GM21619 (cell line): ENCODE data around the gene ABCB9.

Source experiments
- ATAC-seq: cut with Tn5 transposase; IDR thresholded peaks from one replicate; pipeline ENCODE4 v1.9.1; 2021; ENCODE audit not compliant: unreplicated experiment

ABCB9 gene

GRCh38 chr12:122982963-122983788 is 16.9 kb upstream of the ABCB9 start:
- ATAC-seq: no peak

- ATAC-seq: no peak
Observed at GRCh38 chr12:122982477-122982815, 16.2 kb upstream of the ABCB9 start.

- no peak for ATAC-seq
Observed at GRCh38 chr12:122981587-122982476, 15.6 kb upstream of the ABCB9 start.

GRCh38 chr12:122981036-122981471 is 14.8 kb upstream of the ABCB9 start:
- ATAC-seq: peak; percentile 3

GRCh38 chr12:122980183-122981035 is 14.1 kb upstream of the ABCB9 start, which contains the start of gene ARL6IP4:
Gene ARL6IP4, plus strand, starts transcription at chr12:122980681. Its CDS starts 459 bp downstream, at chr12:122981140.
- peak; percentile 59 for ATAC-seq

- ATAC-seq: peak; percentile 1
Observed at GRCh38 chr12:122979908-122980182, 13.6 kb upstream of the ABCB9 start.

- ATAC-seq: no peak
Observed at GRCh38 chr12:122979001-122979907, 13.0 kb upstream of the ABCB9 start.

GRCh38 chr12:122978507-122978955 is 12.3 kb upstream of the ABCB9 start:
- ATAC-seq: no peak

GRCh38 chr12:122977655-122978392 is 11.6 kb upstream of the ABCB9 start:
- ATAC-seq: no peak

GRCh38 chr12:122977153-122977552 is 10.9 kb upstream of the ABCB9 start:
- no peak for ATAC-seq

GRCh38 chr12:122976648-122976975 is 10.3 kb upstream of the ABCB9 start:
- ATAC-seq: no peak

GRCh38 chr12:122975790-122976647 is 9.8 kb upstream of the ABCB9 start:
- ATAC-seq: no peak

GRCh38 chr12:122974892-122975789 is 8.9 kb upstream of the ABCB9 start, which contains the start of gene OGFOD2:
Gene OGFOD2, plus strand, starts transcription at chr12:122975244. Its CDS starts 8 bp downstream, at chr12:122975252.
- peak; percentile 65 for ATAC-seq

- peak; percentile 74 for ATAC-seq
Observed at GRCh38 chr12:122974274-122974891, 8.1 kb upstream of the ABCB9 start.

GRCh38 chr12:122969676-122970075 is 3.4 kb upstream of the ABCB9 start:
- no peak for ATAC-seq

- ATAC-seq: no peak
Observed at GRCh38 chr12:122968104-122968503, 1.8 kb upstream of the ABCB9 start.
